Endodermal cell (in vitro differentiated cells): Measurements from ENCODE around the gene CEP68. TPM values are rescaled to one million over a fixed set of nuclear protein-coding genes. Genes with fewer than 3 reads are reported as not detected.

Experiments used
- DNase-seq: peaks from one replicate; pipeline ENCODE4 v3.0.0-alpha.2; 2017
- H3K27ac ChIP-seq: 2 replicates; pipeline ENCODE4 v1.5.1; 2013; ENCODE audit warnings: mild to moderate bottlenecking, low read depth, low read length, moderate library complexity
- H3K27me3 ChIP-seq: 2 replicates; pipeline ENCODE4 v1.6.1; 2013; ENCODE audit warnings: mild to moderate bottlenecking, low read length, moderate library complexity; ENCODE audit not compliant: insufficient read depth, control insufficient read depth, poor library complexity, severe bottlenecking
- H3K36me3 ChIP-seq: 2 replicates; pipeline ENCODE4 v1.7.0; 2013; ENCODE audit warnings: mild to moderate bottlenecking, low read length, moderate library complexity; ENCODE audit not compliant: control insufficient read depth, insufficient read depth
- H3K4me1 ChIP-seq: one replicate; pipeline ENCODE4 v1.7.0; 2013; ENCODE audit warnings: low read length; ENCODE audit not compliant: control insufficient read depth, insufficient read depth
- H3K4me3 ChIP-seq: 2 replicates; pipeline ENCODE4 v1.5.1; 2013; ENCODE audit warnings: mild to moderate bottlenecking, low read length, moderate library complexity
- H3K9ac ChIP-seq: 2 replicates; pipeline ENCODE4 v1.6.1; 2013; ENCODE audit warnings: mild to moderate bottlenecking, low read length, moderate library complexity; ENCODE audit not compliant: poor library complexity, severe bottlenecking; ENCODE audit errors: extremely low read depth
- H3K9me3 ChIP-seq: 2 replicates; pipeline ENCODE4 v1.6.1; 2013; ENCODE audit warnings: mild to moderate bottlenecking, low read length, moderate library complexity; ENCODE audit not compliant: control insufficient read depth
- H3K27ac Mint-ChIP-seq: 2 replicates; pipeline ENCODE4 v1.8.0; 2020; ENCODE audit warnings: mixed read lengths
- H3K27me3 Mint-ChIP-seq: 2 replicates; pipeline ENCODE4 v1.8.0; 2021; ENCODE audit warnings: mild to moderate bottlenecking, mixed read lengths; ENCODE audit not compliant: insufficient read depth
- H3K36me3 Mint-ChIP-seq: 2 replicates; pipeline ENCODE4 v1.8.0; 2020; ENCODE audit warnings: low read depth, mixed read lengths
- H3K4me1 Mint-ChIP-seq: 2 replicates; pipeline ENCODE4 v1.8.0; 2020; ENCODE audit warnings: mixed read lengths
- H3K4me3 Mint-ChIP-seq: 2 replicates; pipeline ENCODE4 v1.8.0; 2020; ENCODE audit warnings: mild to moderate bottlenecking, moderate library complexity, mixed read lengths
- H3K9me3 Mint-ChIP-seq: 2 replicates; pipeline ENCODE4 v1.8.0; 2020; ENCODE audit warnings: mild to moderate bottlenecking, mixed read lengths
- WGBS, 2 experiments: methylation state at CpG; one replicate each; pipeline versions ENCODE4 v1.1.5 to v1.1.7; 2013; ENCODE audit warnings: missing lambda C conversion rate in 2 of 2, mixed read lengths in 1 of 2; ENCODE audit not compliant: insufficient coverage in 1 of 2, insufficient read length in 1 of 2; 5-methylcytosine and 5-hydroxymethylcytosine counted together
- total RNA-seq, 2 donors: library from RNA; stranded (reverse); fragmentation: NEBNext Ultra II Directional in 1 of 2; extraction: Animal tissue kit (Norgen Biotek cat#: 25700) in 1 of 2; gene quantifications; 2 replicates in 1 of 2; 3 replicates in 1 of 2; pipeline ENCODE4 v1.2.1, GENCODE V29; 2021
- TF ChIP-seq, protein P1 (sequence below): fragments of 200-600 bp; sonication (generic); conservative IDR thresholded peaks from 2 replicates; pipeline ENCODE4 v1.5.0; 2021; ENCODE audit warnings: antibody characterized with exemption, mild to moderate bottlenecking

CEP68 gene
- total RNA-seq, 2 donors from 2014 or later = 13.7 to 17.7 TPM

DNA sequence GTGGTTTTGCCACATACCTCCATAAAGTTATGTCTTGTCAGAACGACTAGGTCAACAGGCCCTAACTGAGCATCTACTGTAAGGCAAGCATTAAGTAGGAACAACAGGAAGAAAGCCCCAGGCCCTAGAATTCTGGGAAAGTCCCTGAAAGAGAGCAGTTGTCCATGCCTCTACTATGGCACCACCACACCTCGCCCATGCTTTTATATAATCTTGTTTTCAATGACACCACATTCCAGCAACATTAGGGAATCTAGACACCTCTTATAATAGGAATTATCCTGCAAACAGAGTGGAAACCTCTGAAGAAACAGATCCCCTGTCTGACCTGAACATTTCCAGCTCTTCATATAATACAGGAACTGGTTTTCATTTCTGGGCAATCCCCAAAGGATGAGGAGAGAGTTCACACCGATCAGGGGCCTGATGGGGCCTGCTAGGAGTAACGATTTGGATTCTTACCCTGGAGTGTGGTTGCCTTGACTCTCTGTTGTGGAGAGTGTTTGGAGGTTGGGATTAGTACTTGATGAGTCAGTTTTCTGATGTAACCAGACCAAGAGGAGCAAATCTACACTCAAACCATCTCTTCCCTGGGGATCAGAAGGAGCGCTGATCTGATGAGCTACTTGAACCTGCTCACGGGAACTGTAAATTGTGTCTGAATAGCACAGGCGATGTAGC is 31.9 kb upstream of the CEP68 start:
- Histone ChIP-seq H3K4me1 (peaks cover 6% of the 10 kb centered on the region), H3K27ac (no peak overlapping the region), H3K36me3 (no peaks in the 10 kb centered on the region), H3K4me3 (no peak overlapping the region), H3K9ac (no peak overlapping the region), H3K27me3 (no peaks in the 10 kb centered on the region), H3K9me3 (no peaks in the 10 kb centered on the region)
- TF ChIP-seq, protein P1, sequence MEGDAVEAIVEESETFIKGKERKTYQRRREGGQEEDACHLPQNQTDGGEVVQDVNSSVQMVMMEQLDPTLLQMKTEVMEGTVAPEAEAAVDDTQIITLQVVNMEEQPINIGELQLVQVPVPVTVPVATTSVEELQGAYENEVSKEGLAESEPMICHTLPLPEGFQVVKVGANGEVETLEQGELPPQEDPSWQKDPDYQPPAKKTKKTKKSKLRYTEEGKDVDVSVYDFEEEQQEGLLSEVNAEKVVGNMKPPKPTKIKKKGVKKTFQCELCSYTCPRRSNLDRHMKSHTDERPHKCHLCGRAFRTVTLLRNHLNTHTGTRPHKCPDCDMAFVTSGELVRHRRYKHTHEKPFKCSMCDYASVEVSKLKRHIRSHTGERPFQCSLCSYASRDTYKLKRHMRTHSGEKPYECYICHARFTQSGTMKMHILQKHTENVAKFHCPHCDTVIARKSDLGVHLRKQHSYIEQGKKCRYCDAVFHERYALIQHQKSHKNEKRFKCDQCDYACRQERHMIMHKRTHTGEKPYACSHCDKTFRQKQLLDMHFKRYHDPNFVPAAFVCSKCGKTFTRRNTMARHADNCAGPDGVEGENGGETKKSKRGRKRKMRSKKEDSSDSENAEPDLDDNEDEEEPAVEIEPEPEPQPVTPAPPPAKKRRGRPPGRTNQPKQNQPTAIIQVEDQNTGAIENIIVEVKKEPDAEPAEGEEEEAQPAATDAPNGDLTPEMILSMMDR = no peak
- H3K9me3 Mint-ChIP-seq = no peaks in the 10 kb centered on the region
- WGBS, 2 experiments = 93 to 100% methylated on average over 4 to 7 of the region's 7 CpGs
- peaks cover 16% of the 10 kb centered on the region for H3K4me1 Mint-ChIP-seq
- no peaks in the 10 kb centered on the region for H3K36me3 Mint-ChIP-seq
- no peaks in the 10 kb centered on the region for H3K27me3 Mint-ChIP-seq
- no peak overlapping the region for H3K27ac Mint-ChIP-seq
- no peak for DNase-seq
- H3K4me3 Mint-ChIP-seq = no peak overlapping the region

DNA sequence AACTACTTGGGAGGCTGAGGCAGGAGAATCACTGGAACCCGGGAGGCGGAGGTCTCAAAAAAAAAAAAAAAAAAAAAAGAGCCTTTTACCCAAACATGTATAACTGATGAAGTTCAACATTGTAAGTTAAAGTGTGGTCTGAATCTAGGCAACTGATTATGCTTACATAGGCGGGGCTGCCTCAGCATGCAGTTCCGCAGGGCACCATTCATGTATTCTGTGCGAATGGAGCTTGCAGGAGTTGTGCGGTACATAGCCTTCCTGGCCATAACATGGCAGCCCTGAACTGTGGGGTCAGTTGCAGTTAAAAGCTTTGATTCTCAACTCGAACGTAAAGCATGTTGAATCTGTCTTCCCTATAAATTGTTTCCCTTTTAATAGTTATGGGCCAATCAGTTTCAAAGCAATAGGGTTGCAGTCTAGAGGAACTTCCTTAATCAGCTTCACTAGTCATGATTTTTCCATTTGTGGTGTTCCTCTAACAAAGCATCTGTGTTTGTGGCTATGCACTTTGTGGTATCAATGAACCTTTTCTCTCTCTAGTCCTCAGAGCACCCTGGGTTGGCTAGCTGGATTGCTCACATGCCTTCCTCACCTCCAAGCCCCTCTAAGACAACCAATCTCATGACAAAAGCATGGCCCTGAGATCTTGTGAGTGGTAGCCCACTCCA is 30.6 kb upstream of the CEP68 start:
- Mint-ChIP-seq H3K4me1 (peaks cover 16% of the 10 kb centered on the region), H3K27me3 (no peaks in the 10 kb centered on the region), H3K36me3 (peaks cover 1% of the 10 kb centered on the region), H3K9me3 (no peaks in the 10 kb centered on the region), H3K4me3 (no peak overlapping the region), H3K27ac (no peak overlapping the region)
- Histone ChIP-seq H3K9ac (no peak overlapping the region), H3K9me3 (no peaks in the 10 kb centered on the region), H3K27me3 (no peaks in the 10 kb centered on the region), H3K4me3 (no peak overlapping the region), H3K36me3 (no peaks in the 10 kb centered on the region), H3K4me1 (peaks cover 6% of the 10 kb centered on the region), H3K27ac (no peak overlapping the region)
- TF ChIP-seq, protein P1 = no peak
- DNase-seq = no peak
- WGBS, 2 experiments = 95 to 100% methylated on average over 5 to 8 of the region's 8 CpGs

DNA sequence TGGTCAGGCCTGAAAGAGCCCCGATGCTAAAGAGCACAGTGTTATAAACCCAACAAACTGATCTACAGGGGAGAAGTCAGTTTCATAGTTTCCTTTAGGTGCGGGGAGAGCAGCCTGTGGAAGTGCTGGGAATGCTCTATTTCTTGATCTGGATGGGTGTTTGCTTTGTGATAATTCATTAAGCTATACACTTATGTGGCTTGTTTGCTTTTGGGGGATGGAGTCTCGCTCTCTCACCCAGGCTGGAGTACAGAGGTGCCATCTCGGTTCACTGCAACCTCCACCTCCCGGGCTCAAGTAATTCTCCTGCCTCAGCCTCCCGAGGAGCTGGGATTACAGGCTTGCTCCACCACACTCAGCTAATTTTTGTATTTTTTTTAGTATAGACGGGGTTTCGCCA is 30.1 kb upstream of the CEP68 start:
- no peak for DNase-seq
- H3K4me1 Mint-ChIP-seq = peaks cover 15% of the 10 kb centered on the region
- H3K4me3 ChIP-seq = no peak overlapping the region
- H3K27ac ChIP-seq = no peak overlapping the region
- no peak overlapping the region for H3K9ac ChIP-seq
- no peaks in the 10 kb centered on the region for H3K27me3 ChIP-seq
- H3K36me3 Mint-ChIP-seq = peaks cover 1% of the 10 kb centered on the region
- H3K9me3 Mint-ChIP-seq = no peaks in the 10 kb centered on the region
- WGBS, 2 experiments = 97 to 100% methylated on average over 4 to 8 of the region's 8 CpGs
- no peaks in the 10 kb centered on the region for H3K9me3 ChIP-seq
- peaks cover 3% of the 10 kb centered on the region for H3K4me1 ChIP-seq
- no peak overlapping the region for H3K27ac Mint-ChIP-seq
- no peak overlapping the region for H3K4me3 Mint-ChIP-seq
- no peaks in the 10 kb centered on the region for H3K36me3 ChIP-seq
- no peaks in the 10 kb centered on the region for H3K27me3 Mint-ChIP-seq
- TF ChIP-seq, protein P1 = no peak
